HG03460 (cell line): ENCODE data around the gene ICA1.
"Not testable (repeated sequence)": the region's sequence is repeated elsewhere in the genome, so short reads cannot be mapped to it uniquely, and the experiment has no call there.

Source experiments
- ATAC-seq: cut with Tn5 transposase; IDR thresholded peaks from one replicate; pipeline ENCODE4 v1.9.1; 2021; ENCODE audit not compliant: unreplicated experiment

The ICA1 gene

DNA sequence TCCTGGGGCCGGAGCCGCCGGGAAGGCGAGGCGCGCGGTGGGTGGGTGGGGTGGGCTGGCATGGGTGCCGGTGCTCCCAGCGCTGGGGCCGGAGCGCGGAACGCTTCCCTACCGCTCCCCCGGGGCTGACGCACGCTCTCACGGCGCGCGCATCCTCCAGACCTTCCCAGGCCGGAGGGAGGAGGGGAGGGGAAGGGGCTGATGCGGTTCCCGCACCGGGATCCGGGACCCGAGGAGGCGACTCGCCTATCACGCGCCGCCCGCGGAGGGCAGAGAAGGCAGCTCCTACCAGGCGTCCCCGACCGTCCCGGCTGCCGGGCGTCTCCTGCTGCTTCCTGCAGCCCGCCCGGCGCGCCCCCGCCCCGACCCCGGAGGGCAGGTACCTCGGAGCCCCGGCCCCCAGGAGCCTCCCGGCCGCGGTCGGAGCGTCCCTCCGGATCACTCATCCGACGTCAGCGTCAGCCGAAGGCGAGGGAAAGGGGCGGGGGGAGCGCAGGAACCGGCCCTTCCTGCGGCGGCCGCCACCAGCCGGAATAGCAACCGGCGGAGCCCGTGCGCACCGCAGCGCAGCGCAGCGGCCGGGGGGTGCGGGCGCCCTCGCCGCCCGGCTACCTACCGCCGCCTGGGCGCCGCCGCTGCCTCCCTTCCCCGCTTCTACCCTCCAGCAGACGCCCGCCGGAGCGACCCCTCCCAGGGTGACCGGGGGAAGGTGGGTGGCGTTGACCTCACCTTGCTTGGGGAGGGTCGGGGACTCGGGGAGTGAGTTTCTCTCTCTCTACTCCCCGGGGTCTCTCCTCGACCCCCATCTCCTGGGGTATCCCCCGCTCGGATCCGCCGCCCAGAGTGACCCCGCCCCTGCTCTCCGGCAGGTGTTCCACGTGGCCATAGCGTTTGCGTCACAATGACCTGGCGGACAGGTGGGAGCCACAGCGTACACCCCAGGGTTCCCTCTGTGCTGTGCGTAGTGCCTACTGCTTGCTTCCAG is at the start of gene ICA1:
ICA1 (minus strand) TSS at position 457 of the 985 bp plus-strand sequence. CDS start 26,241 bp downstream, outside the sequence.
- peak; percentile 56 for ATAC-seq

DNA sequence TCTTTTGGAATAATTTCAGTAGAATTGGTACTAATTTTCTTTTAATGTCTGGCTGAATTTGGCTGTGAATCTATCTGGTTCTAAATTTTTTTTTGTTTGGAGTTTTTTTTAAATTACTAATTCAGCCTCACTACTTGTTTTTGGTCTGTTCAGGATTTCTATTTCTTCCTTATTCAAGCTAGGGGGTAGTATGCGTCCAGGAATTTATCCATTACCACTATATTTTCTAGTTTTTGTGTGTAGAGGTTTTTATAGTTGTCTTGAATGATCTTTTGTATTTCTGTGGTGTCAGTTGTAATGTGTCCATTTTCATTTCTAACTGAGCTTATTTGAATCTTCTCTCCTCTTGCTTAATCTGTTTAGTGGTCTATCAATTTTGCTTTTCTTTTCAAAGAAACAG is 48.9 kb upstream of the ICA1 start:
- ATAC-seq = no peak

DNA sequence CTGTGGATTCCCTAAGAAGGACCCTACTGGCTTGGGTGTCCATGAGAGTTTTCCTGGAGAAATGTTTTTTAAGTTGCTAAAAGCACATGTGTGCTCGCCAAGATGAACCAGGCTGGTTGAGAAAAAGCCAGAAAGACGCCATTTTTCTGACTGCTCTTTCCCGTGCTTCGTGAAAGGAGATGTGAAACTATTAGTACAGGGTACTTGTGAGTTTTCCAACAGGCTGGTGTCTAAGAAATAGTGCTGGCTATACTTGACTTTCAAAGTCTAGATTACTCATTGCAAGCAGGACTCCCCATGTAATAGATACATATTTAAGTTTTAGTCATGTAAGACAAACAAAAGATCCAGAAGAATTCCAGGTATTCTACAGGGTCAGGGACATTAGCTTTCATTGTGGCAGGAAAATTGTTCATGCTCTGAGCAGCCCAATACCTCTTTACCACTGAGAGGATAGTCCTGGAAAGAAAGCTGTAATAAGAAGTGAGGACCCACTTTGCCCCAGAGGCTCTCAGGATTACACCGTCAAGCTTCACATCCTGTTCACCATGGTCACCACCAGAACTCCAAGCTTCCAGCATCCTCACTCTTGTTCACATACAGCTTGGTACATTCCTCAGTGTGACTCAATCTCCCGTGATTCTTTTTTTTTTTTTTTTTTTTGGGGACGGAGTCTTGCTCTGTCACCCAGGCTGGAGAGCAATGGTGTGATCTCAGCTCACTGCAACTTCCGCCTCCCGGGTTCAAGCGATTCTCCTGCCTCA is 43.8 kb upstream of the ICA1 start:
- no peak for ATAC-seq

DNA sequence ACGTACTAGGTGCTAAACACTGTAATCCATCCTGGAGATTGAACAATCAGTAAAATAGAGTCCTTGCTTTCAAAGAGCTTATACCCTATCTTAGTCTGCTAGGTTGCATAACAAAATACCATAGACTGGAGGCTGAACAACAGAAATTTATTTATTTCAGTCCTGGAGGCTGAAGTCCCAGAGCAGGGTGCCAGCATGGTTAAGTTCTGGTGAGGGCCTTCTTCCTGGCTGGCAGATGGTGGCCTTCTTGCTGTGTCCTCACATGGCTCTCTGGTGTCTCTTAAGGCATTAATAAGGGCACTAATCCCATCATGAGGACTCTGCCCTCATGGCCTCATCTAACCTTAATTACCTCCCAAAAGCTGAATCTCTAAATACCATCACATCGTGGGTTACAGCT is 43.1 kb upstream of the ICA1 start:
- no peak for ATAC-seq

DNA sequence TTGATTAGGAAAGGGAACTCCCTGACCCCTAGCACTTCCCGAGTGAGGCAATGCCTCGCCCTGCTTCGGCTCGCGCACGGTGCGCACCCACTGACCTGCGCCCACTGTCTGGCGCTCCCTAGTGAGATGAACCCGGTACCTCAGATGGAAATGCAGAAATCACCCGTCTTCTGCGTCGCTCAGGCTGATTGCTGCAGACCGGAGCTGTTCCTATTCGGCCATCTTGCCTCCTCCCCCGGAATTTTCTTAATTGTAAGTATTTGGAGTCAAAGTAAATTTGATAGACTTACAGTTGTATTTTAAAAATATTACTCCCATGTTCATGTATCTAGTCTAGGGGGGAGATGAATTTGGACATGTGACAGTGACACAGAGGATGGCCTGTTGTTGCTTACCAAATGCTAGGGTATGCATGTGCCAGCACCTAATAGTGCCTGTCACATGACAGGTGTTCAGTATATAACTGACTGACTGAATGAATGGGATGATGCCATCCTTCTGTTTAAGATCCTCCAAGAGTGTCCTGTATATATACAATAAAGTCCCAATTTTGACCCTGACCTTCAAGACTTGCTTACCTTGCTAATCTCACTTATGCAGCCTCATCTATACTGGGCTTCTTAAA is 42.0 kb upstream of the ICA1 start:
- ATAC-seq = no peak

DNA sequence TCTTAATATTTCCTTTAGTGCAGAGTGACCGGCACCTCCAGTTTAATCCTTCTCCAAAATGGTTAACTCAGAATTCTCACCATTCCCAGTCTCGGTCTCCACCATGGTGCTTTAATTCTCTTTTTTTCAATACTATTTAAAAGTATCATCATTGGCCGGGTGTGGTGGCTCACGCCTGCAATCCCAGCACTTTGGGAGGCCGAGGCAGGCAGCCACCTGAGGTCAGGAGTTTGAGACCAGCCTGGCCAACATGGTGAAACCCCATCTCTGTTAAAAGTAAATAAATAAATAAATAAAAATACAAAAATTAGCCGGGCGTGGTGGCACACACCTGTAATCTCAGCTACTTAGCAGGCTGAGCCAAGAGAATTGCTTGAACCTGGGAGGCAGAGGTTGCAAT is 35.1 kb upstream of the ICA1 start:
- not testable (repeated sequence) for ATAC-seq

DNA sequence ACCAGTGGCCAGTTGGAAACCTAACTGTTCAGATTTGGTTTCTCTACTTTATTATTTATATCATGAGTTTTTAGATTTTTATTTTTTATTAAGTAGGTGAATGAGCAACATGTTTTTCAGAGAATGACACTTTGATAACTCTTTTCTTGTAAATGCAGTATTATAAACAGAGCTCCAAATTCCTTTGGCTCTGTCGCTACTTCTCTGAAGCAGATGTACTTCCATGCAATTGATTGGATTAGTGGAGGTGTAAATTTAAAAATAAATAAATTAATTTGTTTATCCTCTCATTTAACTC is 34.3 kb upstream of the ICA1 start:
- ATAC-seq = no peak

DNA sequence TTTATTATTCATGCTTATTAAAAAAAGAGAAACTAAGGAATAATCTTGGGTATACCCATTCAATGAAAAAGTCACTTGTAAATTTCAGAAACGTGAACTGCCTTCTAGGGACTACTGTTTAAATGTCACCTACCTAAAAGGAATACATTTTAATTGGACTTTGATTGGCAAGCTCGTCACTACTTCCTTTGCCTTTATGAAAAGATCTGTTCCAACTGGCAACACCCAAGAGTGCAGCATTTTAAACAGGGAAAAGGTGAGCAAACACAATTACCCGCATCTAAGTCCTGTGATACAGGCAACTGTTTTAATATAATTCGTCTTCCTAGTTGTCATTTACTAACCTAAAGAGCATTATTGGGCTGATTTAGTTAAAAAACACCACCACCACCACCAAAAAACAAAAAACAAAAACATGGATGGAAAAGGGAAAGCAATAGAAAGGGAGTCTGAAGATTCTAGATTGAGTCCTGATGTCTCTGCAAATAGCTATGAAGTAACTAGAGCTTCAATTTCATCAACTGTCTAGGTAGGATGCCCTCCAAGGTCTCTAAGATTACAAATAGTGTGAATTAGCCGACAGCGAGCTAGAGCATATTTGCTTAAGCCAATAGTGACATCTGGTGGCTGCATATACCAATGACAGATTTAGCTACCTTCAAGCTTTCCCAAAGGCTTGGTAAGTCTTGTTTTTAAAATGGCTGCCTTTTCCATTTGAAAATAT is 33.8 kb upstream of the ICA1 start:
- ATAC-seq = peak; percentile 98

DNA sequence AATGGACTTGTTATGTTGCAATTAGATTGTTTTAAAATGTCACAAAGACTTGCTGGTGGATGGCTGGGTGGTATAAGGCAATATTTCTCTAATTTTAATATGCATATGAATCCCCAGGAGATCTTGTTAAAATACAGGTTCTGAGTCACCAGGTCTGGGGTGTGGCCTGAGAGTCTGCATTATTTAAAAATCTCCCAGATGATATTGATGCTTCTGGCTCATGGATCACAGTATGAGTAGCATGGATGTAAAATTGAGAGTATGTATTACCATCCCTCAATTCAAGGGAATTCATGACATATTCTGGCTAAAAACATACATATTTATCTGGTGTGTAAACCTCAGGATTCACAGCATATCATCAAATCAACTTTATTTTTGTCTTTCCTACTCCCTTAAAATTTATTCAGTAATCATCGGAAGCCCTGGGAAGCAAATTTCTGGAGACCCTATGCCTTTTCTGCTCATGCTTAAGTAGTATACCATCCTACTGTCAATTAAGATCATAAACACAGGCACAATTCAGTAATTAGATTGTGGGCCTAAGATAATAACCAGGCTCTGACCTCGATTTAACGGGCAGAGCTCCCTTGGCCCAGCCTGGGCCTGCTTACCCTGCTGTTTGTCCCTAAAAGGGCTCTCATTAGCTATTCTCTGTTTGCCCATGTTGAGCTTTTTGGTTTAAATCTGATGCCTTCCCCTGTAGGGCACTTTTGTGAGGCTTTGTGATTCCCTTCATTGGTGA is 29.6 kb upstream of the ICA1 start:
- ATAC-seq = no peak

DNA sequence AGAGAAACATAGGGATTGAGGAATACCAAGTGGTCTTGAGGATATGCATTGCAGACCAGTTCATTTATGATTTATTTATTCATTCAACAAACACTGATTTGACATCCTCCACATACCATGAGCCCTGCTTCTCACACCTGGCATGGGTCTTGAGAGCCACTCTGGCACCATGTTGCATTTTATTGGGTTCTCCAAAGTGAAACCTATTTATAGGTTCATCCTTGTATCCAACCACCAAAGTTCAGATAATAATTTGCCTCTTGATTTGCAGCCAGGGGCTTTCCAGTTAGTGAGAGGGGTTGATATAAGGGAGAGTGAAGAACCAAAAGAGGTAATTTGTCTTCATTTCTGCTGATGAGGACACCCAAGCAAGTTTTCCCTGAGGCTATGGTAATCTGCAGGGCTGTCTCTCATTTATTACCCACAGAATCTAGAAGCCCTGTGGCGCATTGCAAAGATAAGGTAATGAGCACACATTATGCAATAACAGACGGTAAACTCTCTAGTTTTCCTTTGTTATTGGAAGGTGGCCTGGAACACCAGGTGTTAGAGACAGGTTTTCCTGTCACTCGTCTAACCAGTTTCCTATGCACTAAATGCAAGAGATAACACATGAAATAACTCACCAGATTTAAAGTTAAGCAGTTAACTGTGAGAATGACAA is 28.8 kb upstream of the ICA1 start:
- no peak for ATAC-seq

DNA sequence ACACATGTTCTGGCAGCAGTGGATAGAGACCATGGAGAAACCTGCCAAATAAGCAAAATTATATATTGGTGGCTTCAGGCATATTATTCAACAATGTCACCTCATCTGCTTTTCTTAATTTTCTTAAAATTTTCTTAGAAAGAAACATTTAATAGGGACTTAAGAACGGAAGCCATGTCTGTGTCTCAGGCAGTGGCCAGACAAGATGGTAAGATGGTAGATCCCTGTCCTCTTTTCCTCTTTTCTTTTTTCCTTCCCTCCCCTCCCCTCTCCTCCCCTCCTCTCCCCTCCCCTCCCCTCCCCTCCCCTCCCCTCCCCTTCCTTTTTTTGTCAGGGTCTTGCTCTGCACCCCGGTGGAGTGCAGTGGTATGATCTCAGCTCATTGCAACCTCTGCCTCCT is 24.2 kb upstream of the ICA1 start:
- no peak for ATAC-seq

DNA sequence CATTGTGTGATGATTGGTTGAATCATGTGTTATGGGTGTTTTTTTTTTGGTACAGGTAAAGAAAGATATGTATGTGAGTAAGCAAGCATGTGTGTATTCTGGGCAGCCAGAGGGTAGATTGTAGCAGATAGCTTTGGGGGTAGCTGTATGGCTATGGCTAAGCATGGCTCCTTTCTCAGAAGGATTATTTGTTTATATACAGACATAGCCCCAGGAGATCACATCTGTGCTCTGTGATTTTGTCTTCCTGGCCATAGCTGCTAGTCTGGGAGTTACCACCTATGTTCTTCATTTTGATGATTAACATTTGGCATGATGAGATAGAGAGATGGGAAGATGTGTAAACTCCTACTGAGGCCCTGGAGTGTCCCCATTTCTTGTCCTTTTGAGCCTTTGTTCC is 23.2 kb upstream of the ICA1 start:
- no peak for ATAC-seq

DNA sequence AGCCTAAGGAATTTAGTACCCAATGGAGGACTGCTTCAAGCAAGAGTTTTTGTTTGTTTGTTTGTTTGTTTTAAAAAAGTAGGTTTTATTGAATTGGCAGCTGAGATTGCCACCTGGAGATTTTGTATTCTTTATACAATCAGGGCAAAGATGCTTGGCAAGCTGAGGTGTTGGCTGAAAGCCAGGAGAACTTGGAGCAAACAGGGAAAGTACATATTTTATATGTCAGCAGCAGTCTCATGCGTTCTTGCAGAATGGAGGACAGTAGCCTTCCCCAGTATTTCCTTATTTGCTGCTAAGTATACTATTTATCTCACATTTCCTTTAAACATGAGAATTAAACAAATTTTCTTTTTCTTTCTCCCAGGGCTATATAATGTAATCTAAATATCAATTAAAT is 22.6 kb upstream of the ICA1 start:
- ATAC-seq = no peak

DNA sequence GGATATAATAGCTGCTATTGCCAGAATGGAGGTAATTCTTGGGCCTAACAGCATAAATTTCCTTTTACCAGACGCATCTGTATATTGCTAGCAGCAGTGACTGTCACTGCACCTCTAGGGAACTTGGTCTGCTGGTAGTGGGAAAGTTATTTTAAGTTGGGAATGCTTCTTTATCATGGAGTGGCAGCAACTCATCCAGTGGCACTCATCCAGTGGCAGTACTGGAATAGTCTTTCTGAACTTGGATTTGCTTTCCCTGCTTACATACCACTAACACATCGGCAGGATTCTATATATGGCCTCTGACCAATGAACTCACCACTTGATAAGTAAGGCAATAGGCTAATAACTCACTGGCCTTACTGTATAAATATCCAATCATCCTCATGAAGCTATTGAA is 22.0 kb upstream of the ICA1 start:
- no peak for ATAC-seq

DNA sequence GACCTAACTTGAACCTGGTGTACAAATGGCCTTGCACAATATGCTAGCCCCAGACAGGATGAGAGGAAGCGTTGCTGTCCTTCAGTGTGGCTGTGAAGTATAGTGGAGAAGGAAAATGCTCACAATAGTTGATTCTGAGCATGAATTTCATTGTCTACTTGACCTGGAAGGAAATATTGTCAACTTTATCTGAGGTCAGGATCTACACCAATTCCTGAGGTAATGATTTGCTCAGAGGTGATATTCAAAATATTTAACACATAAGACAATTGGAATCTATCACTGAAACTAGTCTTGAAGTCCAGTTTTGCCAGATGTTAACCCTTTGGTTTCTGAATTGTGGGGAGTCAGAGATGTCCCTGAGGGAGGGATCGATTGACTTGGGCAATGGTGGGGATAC is 20.9 kb upstream of the ICA1 start:
- ATAC-seq = no peak

DNA sequence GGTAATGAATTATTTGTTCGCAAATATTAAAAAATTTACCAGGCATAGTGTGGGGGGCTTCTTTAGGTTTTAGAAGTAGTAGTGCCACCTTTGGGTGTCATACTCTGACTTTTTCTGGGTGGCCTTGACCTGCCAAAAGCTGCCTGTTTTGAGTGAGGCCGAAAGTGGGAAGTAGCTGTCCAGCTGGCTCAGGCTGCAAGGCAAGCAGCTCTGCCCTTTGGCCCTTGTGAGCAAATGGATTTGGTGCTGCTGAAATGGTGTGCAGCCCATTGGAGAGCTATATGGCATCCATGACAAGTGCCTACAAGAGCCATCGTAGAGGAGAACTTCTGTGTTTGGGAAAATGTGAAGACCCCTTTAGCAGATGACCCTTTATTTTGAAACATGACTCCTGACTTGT is 20.2 kb upstream of the ICA1 start:
- no peak for ATAC-seq

DNA sequence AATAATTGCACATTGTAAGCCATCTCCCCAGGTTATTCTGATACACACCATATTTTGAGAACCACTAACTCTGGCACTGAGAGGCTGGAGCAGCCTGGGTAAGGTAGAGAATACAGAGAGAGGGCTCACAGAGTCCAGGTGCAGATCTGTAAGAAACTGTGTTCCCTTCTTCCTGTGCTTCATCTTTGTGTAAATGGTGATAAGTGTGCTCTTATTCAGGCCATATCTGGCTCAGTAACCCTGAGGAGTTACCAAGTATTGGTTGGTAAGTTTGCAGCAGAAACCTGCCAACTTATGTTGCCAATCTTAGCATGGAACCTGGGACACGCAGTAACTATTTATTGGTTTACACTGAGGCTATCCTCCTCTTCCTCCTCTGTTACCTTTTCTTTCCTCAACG is 16.2 kb upstream of the ICA1 start:
- ATAC-seq = no peak

DNA sequence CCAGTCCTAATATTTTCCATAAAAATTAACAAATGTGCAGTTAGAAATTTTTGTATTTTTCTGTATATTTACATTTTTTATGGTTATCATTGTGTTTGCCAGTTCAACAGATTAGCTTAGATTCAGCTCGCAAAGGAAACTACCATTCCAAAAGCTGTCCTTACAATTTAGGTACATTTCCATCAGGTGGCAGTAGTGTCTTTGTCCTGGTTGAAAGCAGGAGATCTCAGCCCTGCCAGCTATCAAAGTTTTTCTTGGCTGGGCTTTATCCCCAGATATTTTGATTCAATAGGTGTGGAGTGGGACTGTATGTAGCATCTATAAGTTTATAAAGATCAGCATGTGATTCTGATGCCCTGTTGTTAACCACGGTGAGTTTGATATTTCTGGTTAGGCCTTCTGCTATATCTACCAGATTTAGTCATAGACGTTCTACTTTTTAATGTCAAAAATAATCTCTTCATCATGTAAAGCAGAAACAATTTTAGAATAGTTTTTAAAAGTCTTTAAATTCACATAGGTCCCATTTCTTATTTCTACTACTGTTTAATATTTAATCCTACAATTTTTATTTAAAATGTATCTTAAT is 15.5 kb upstream of the ICA1 start:
- ATAC-seq = no peak

DNA sequence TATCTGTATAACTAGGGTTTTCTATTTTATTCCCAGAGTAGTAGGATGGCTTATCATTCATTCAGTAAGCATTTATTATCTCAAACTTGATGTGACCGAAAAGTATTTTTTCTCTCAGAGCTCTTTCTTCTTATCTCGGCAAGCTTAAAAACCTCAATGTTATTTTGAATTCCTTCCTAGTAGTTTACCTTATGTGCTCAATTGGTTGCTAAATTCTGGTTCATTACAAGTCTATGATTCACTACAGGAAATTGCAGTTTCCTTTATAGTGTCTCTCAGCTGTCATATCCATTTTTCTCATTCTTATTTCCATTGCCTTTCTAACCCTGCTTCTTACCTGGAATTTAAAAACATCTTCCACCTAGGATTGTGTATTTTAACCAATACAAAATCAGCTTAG is 12.6 kb upstream of the ICA1 start:
- no peak for ATAC-seq

DNA sequence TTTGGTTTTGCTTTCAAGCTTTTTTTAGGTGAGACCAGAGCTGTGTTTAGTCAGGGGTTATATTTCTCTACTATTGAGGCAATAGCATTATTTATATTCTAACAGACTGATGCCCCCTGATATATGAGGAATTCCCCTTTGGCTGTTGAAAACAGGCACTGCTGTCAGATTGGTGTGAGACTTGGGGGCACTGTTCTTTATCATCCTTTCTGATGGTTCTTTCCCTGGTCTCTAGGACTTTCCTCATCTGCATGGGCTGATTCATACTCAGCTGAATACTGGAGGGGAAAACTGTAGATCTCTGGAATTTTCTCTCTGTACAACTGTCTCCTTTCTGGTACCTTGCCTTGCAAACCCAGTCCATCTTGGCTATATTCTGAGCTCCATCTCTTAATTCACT is 10.0 kb upstream of the ICA1 start:
- no peak for ATAC-seq
